GM21717 (cell line): Measurements from ENCODE around the gene HIVEP3.

Source experiments
- ATAC-seq: cut with Tn5 transposase; IDR thresholded peaks from one replicate; pipeline ENCODE4 v1.9.1; 2021; ENCODE audit warnings: mild to moderate bottlenecking, moderate library complexity; ENCODE audit not compliant: unreplicated experiment

HIVEP3 gene

DNA sequence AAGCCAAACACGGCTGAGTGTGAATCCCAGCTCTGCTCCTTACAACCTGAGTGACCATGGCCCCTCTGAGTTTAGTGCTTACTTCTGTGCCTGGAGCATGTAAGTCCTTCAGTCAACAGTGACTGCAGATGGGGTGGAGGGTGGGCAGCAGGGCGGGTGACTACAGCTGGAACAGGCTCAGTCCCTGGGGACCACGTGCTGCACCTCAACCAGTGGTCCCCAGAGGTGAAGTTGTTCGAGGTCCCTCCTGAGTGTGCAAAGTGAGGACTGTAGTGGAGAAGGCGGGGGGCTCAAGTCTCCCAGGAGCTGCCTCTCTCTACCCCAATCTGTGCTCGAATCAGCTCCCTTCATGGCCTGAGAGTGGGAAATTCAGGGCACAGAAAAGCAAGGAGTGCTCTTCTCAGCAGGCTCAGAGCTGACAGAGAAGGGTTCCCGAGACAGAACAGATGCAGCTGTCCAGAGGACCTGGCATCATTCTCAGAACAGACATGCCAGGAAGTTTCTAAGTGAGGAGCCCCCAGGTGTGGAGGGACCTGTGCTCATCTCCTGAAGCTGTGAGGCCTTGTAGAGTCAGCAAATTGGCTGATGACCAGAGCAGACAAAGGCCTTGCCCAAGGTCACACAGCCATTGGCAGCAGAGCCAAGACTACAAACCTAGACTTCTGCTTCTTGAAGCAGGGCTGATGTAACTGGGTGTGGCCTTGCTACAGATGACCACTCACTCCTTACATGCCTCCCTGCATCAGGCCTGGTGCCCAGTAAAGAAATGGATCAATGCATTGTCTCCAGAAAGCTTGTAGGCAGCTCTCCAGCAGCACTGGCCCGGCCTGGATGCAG, 372.5 kb downstream of the HIVEP3 start:
- ATAC-seq: no peak

DNA sequence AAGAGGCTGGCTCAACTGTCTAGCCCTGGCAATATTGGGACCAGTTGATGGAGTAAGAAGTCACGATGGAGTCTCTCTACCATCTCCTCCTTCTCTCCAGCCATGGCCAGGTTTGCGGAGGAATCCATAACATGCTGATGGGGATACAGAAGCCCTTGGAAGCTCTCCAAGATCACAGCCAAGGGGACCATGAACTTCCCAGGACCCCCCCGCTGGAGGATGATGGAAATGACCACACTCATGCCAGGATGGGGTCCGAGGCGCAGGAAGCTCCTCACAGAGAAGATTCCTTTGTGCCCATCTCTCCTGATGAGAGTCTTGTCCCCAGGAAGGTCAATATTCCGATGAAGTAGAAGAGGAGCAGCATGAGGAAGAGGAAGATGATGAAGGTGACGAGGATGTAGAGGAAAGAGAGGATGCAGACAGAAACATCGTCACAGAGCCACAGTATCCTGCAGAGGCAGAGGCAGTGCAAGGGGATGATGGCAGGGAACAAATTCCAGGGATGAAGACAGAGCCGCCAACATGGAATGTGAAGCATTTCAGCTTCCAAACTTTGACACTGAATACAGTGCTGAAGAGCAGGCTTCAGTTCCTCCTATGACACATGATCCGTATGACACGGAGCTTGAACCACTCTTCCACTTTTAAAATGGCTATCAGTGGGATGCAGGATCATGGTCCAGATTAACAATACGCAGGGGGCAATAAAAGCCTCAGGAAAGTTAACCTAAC, 376.4 kb downstream of the HIVEP3 start:
- no peak for ATAC-seq

DNA sequence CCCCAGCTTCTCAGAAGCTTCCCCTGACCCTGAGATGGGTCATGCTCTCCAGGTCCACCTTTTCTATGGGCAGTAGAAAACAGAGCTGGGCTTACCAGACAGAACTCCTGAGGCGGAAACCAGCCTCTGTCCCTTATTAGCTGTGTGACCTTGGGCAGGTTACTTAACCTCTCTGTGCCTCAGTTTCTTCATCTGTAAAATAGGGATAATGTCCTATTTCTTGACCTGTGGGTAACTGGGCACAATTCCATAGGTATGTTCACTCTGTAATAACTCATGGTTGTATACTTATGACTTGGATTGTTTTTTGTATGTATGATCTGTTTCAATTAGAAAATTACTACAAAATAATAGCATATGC, 377.1 kb downstream of the HIVEP3 start:
- ATAC-seq: no peak

DNA sequence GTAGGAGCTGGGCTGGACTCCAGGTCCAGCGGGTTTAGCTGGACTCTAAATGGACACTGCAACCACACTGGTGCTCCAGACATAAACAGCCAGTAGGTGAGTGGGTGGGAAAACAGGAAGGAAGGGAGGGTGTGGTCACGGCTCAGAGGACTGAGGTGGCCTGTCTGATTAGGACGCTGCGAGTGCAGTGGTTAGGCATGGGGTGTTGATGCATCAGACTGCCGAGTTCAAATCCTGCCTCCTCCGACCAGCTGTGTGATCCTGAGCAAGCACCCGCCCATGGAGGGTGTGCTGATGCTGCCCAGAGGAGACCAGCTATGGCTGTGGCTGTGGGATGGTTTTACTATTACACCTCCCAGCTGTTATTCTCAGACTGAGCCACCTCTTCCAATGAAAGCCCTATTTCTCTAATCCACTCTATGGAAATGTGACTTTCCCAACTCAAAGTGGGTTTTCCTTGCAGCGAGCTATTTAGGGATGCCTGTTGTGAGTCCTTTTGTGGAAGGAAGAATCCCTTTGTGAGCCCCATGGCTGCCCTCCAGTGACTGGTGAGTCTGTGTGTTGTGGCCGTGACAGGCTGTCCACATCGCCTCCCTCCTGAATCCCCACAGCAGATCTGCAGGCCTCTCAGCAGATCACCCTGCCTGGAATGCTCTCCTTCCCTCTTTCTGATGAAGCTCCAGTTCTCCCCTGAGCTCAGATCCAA, 377.7 kb downstream of the HIVEP3 start:
- ATAC-seq: no peak

DNA sequence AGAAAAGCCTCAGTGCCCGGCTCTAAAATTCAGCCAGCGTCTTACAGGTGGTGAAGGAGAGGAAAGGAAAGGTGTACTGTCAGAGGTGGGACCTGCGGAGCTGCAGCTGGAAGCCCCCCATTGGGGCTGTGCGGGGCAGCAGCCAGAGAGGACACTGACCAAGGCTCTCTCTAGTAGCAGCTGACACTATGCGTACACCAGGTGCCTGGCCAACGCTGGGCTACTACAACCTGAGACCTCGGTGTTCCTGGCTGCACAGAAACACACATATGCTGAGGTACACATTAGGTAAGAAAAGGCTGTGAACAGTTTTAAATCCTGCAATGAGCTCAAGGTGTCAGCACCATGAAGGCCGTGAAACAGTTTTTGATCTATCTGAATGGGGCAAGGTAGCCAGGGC, 378.7 kb downstream of the HIVEP3 start:
- no peak for ATAC-seq

DNA sequence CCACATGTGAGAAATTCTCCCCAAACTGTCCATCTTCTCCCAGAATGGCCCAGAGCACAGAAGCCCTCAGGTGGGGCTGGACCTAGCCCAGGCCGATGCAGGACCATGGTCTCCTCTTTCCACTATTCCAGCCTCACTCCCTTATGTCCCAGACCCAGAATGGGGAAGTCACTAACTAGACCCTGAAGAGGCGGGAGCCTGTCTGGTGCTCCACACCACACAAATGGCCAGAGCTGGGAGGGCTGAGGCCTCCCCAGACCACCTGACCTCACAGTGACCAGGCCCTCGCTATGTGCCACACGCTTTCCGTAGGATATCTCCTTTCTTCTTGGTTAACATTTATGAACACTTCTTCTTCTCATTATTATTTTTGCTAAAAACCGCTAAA, 379.3 kb downstream of the HIVEP3 start:
- no peak for ATAC-seq

DNA sequence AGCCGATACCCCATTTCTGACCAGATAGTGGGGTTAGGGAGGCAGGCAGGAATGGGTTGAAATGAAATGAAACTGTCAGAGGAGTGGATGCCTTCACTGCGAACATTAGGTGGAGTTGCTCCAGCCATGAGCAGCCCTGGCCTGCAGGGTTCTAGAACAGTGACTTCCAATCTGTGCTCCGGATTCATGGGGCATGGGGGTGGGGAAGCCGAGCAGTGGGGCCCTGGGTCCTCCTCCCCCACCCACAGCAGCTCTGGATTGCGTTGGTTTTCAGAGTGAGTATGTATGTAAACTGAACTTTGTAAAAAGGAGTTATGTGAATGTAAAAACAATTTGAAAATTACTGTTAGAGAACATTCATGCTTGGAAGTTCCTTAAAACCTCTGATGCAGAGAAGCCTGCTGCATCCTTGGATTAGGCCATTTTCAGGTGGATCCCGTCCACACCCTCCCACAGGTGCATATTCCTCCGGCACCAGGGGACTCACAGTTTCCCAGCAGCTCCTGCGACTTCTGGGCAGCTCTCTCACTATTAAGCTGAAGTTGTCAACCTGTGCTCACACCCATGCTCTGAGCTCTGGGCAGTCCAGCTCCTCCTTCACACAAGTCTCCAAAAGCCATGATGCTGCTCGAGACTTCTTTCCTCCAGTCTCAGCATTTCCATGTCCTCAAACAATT, 379.8 kb downstream of the HIVEP3 start:
- ATAC-seq: no peak

DNA sequence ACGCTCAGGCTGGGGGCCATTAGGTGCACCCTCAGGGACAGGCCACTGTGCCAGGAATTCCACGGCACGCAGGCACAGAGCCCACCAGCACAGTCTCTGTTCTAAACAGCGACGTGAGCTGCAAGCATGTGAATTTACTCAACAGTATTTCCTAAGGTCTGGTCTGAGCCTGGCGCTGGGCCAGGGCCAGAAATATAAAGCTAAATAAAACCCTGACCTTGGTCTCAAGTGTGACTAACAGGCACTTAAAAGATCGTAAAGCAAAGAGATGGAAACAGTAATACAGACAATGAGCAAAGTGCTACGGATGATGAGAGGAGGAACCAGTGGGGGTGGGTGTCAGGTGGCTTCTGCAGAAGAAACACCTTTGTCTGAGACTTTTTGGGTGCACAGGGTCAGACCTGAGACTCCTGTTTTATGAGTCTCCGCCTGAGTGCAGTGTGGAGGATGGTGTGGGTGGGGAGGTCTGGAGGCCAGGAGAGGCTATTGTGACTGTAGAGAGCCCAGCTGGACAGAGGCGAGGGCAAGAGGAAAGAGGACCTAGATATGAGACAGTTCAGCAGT, 380.9 kb downstream of the HIVEP3 start:
- ATAC-seq: no peak

DNA sequence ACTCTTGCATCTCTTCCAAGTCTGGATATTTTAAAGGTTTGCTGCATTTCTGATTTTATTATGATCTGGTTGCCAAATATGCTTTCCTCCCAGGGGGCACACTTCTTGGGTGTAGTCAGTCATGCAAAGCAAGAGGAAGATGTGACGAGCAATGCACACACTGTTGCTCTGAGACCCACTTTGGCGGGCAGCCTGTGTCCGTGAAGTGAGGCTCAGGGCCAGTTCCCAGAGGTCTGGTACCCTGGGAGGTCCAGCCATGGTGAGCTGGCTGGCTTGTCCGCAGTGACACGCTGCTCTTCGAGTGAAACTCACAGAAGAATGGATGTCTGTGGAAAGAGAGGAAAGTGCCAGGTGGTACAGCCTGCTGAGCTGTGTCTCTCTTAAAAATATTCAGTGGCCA, 381.5 kb downstream of the HIVEP3 start:
- no peak for ATAC-seq

DNA sequence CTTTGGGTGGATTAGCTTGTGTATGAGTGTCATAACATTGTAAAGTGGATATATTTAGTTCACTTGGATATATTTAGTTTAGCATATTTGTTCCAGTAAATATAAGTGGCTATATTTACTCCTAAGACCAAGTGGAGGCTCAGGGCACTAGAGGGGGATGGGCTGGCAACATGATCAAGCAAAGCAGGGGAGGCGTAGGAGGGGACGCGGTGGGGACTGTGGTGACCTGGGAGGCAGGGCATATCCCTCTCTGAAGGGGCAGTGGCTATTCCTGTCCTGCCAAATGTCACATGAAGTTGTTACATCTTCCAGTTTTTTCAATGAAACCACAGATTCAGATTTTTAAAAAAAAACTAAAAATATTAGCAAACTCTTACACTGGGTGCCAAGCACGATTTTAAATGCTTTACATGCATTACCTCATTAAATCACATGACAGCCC, 382.3 kb downstream of the HIVEP3 start:
- no peak for ATAC-seq

DNA sequence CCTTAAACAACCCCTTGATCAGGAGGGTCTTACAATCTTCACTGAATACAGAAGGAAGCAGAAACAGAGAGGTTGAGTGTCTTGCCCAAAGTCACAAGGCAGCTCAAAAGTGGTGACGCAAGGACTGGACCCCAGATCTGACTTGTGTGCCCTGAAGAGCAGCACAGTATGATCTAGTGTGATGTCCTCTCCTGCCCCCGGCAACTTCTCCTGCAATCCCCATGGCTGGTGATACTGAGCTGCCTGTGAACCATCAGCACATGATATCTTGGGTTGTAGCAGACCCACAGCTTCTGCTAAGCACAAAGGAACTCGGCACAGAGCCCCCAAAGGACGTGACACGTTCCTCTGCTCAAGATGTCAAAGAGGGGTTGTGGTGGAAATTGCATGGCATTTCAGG, 383.0 kb downstream of the HIVEP3 start:
- ATAC-seq: no peak

DNA sequence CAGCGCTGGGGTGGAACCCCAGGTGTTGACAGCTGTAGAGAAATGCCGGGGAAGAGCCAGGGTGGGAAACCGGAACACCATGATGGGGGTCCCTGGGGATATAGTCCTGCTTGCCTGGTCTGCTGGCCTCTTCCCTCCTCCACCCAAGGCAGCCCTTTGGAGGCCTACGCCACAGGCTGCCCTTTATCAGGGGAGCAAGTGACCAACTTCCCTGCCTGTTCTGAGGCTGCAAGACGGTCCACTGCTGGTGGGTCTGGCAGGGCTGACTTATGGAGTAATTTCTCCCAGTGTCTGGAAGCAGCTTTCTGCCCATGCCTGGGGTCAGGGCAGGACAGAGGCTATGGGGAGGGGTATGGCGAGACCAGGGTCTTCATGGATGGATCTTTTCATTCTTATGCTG, 383.4 kb downstream of the HIVEP3 start:
- no peak for ATAC-seq

DNA sequence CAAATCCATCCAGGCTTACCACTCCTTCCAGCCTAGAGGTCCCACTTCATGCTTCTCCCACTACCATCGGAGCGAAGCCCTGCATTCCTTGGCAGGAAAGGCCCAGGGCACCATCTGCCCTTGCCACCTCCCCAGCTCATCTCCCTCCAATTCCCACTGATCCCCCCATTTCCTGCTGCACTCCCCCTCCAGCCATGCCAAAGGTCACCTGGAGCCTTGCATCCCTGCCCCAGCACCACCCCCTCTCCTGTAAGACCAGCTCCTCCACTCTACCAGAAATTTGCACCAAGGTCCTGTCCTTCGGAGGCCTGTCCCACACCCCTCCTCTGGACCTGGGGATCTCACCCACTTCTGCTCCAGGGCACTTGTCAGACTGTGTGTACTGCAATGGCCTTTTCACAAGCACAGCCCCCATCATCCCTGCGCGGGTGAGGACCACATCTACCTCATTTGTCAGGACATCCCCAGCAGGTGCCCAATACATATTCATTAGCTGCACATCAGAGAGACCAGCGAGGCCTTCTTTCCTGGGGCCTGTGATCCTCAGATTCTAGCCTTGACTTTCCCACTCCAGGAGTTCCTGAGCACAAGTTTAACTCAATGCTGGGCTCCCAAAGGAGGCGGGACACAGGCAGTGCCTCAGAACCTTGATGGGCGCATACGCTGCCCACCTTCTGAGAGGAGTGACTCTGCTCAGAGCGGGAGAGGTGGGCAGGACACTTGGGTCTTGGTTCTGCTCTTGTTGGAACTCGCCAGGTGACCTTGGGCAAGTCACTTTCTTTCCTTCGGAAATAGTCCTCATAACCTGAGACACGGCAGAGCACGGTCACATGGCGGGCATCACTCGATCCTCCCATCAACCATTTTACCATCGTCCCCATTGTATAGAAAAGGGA, 384.3 kb downstream of the HIVEP3 start:
- no peak for ATAC-seq

DNA sequence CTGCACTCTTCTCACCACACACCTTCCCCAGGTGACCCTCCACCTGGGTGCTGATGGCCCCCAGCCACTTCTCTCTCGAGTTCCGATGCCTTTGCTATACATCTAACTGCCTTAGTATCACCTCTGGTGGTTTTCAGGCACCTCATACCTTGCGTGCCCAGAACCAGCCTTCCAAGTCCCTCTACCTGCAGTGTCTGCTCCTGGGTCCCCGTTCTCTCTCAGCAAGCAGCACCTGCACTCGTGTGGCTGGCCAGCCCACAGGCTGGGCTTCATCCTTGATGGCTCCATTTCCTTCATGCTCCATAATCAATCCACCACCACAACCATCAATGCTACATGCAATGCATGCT, 385.0 kb downstream of the HIVEP3 start:
- no peak for ATAC-seq

DNA sequence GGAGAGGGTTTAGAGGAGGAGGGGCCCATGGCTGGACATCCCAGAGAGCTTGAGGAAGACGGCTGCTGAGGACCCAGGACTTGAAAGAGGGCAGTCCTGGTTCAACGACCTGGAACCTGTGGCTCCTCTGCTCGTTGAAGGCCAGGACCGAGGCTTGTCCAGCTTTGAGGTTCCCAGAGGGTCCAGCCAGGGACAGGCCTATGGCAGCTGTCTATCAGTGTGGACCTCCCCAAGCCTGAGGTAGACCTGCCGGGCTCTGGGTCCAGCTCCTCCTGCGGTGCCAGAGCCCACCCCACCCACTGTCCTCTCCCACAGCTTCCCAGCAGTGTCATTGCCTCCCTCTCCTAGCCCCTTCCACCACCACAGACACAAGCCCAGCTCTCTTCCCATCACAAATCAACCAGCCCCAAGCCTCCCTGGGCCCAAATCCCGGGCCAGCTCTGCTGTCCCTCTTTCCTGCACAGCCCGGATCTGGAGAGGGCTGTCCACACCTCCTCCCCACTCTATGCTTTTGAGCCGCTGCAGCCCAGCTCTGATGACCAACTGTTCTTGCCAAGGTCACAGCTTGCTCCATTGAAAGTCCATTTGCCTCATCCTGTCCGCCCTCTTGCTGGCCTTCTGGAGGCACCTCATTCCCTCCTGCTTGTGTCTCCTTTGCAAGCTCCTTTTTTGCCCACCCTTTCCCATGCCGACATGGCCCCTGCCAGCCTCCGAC, 385.5 kb downstream of the HIVEP3 start:
- ATAC-seq: no peak

DNA sequence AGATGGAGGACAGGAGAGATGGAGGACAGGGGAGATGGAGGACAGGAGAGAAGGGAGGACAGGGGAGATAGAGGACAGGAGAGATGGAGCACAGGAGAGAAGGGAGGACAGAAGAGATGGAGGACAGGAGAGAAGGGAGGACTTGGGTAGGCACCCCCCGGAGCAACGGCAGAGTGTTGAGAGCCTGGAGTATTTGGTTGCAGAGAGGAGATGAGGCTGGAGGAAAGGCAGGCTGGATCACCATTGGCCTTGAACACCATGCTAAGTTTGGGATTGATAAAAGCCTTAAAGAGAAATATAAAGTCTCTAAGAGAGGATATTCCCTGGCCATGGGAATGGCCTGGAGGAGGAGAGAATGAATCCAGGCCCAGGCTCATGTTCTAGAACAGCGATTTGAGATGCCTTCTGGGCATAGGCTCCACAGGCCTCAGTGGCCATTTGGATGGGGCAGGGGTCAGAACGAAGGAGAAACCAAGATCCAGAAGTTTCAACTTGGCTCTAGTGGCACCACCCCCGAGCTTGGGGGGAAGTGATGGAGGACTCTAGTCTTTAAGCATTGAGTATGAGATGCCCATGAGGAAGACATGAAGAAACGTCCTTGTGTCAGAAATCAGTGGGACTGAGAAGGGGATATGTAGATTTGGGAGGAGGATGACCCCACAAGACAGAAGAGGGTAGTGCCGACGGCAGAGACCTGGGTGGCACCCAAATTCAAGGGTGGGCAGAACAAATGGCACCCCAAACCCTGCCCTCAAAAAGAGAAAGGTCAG, 386.3 kb downstream of the HIVEP3 start:
- ATAC-seq: no peak

DNA sequence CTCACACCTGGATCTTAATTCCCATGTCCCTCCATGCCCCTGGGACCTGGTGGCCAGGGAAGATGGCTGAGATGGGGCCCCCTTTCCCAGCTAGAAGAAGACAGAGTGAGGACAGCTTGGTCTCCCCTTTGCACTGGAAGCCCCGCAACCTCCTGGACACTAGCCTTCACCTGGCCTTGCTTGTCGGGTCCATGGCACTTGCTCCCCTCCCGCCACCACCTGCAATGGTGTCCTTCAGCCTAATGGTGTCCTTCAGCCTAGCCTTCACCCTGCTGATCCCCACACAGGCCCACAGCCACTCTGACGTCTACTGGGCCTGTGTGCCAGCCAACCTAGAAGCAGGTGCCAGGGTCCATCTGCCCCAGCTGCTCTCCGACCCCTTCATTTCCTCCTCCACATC, 388.3 kb downstream of the HIVEP3 start:
- no peak for ATAC-seq

DNA sequence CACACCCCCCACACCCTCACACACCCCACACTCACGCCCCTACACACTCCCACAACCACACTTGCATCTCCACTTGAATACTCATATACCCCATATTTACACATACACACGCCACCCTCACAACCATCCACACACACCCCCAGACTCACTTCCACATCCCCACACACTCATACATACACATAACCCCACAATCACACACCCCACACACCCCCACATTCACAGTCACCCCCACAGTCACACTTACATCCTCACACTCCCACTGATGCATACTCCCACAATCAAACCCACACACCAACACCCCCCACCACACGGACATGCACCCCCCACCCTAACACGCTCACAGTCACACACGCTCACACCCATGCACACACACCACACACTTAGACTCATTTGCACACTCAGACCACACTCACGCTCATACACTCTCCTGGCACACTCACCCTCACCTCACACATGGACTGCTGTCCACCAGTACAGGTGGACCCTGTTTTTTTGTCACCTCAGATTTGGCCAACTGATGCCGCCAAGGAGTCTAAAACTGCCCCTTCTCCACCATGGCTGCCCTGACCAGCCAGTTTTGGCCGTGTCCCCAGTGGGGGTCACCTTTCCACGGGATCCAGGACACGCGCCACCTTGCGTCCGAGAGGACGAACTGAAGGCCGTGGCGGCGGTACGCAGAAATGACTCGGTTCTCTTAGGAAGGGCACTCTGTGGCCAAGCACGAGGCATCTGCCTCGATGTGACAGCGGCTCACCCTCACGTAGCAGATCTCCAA, 388.9 kb downstream of the HIVEP3 start:
- no peak for ATAC-seq
